Measurements from ENCODE around the gene MYOCOS. TPM values are rescaled to one million over a fixed set of nuclear protein-coding genes. Genes with fewer than 3 reads are reported as not detected.

Gene MYOCOS
- total RNA-seq, 2 experiments from 2014 or later = 0.14 TPM; not detected in 1

DNA sequence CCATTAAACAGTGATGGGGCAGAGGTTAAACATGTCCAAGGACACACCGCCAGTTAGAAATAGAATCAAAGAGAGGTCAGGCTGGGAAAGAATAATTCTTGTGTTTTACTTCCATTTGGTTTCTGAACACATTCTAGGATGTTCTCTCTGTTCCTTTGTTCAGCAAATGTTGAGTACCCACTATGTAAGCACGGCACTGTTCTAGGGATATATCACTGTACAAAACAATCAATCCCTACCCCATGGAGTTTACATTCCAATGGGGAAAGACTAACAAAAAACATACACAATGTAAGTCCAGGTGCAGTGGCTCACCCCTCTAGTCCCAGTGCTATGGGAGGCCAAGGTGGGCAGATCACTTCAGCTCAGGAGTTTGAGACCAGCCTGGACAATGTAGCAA is 6.2 kb downstream of the MYOCOS start:
- H3K27me3 ChIP-seq (ENCODE audit: control insufficient read depth in 1 of 2, insufficient read depth in 2 of 2, low read length in 2 of 2) = peaks cover 0 to 3% of the 10 kb centered on the region in 2 experiments
- DNase-seq (no peak), ATAC-seq (ENCODE audit: poor library complexity) (no peak)
- no peak overlapping the region for H3K27ac ChIP-seq (ENCODE audit: low read depth in 1 of 2, low read length in 2 of 2)
- no peaks in the 10 kb centered on the region for H3K9me3 Mint-ChIP-seq
- no peaks in the 10 kb centered on the region for H3K4me1 Mint-ChIP-seq (ENCODE audit: low read depth)
- CTCF ChIA-PET = no interaction called here
- no peaks in the 10 kb centered on the region for H3K9me3 ChIP-seq (ENCODE audit: control insufficient read depth in 1 of 2, insufficient read depth in 1 of 2, low read length in 2 of 2)
- peaks cover 20% of the 10 kb centered on the region for H3K27me3 Mint-ChIP-seq
- no peaks in the 10 kb centered on the region for H3K36me3 ChIP-seq (ENCODE audit: insufficient read depth, low read length)
- intact Hi-C loops (cut with DNase I, micrococcal nuclease) = no loop called here
- H3K36me3 Mint-ChIP-seq (ENCODE audit: low read depth) = no peaks in the 10 kb centered on the region
- no peaks in the 10 kb centered on the region for H3K4me1 ChIP-seq (ENCODE audit: insufficient read depth, low read length)
- TF ChIP-seq CTCF (IDR thresholded peaks at IDR 0.05) = no peak
- no peak overlapping the region for H3K4me3 ChIP-seq (ENCODE audit: low read length)
- H3K4me3 Mint-ChIP-seq = no peak overlapping the region
- POLR2A ChIA-PET = no interaction called here
- no peak overlapping the region for H3K27ac Mint-ChIP-seq

GRCh38 chr1:171635661-171636060 is 13.6 kb downstream of the MYOCOS start:
- no peaks in the 10 kb centered on the region for H3K36me3 Mint-ChIP-seq (ENCODE audit: low read depth)
- DNase-seq = no peak
- H3K27ac Mint-ChIP-seq = no peak overlapping the region
- Histone ChIP-seq H3K36me3 (ENCODE audit: insufficient read depth, low read length) (no peaks in the 10 kb centered on the region), H3K9me3 (ENCODE audit: control insufficient read depth in 1 of 2, insufficient read depth in 1 of 2, low read length in 2 of 2) (no peaks in the 10 kb centered on the region), H3K27ac (ENCODE audit: low read depth in 1 of 2, low read length in 2 of 2) (no peak overlapping the region), H3K4me1 (ENCODE audit: insufficient read depth, low read length) (no peaks in the 10 kb centered on the region), H3K27me3 (ENCODE audit: control insufficient read depth in 1 of 2, insufficient read depth in 2 of 2, low read length in 2 of 2) (peaks cover 0 to 6% of the 10 kb centered on the region in 2 experiments), H3K4me3 (ENCODE audit: low read length) (no peak overlapping the region)
- no peak overlapping the region for H3K4me3 Mint-ChIP-seq
- peaks cover 4% of the 10 kb centered on the region for H3K27me3 Mint-ChIP-seq
- no peaks in the 10 kb centered on the region for H3K9me3 Mint-ChIP-seq
- ChIA-PET CTCF (no interaction called here), POLR2A (no interaction called here)
- intact Hi-C loops (cut with DNase I, micrococcal nuclease) = no loop called here
- H3K4me1 Mint-ChIP-seq (ENCODE audit: low read depth) = no peaks in the 10 kb centered on the region
- no peak for TF ChIP-seq CTCF (IDR thresholded peaks at IDR 0.05)
- ATAC-seq (ENCODE audit: poor library complexity) = no peak

GRCh38 chr1:171636141-171636540 is 14.1 kb downstream of the MYOCOS start:
- DNase-seq (no peak), ATAC-seq (ENCODE audit: poor library complexity) (no peak)
- Histone ChIP-seq H3K27ac (ENCODE audit: low read depth in 1 of 2, low read length in 2 of 2) (no peak overlapping the region), H3K9me3 (ENCODE audit: control insufficient read depth in 1 of 2, insufficient read depth in 1 of 2, low read length in 2 of 2) (no peaks in the 10 kb centered on the region), H3K4me3 (ENCODE audit: low read length) (no peak overlapping the region), H3K27me3 (ENCODE audit: control insufficient read depth in 1 of 2, insufficient read depth in 2 of 2, low read length in 2 of 2) (peaks cover 0 to 6% of the 10 kb centered on the region in 2 experiments), H3K4me1 (ENCODE audit: insufficient read depth, low read length) (no peaks in the 10 kb centered on the region), H3K36me3 (ENCODE audit: insufficient read depth, low read length) (no peaks in the 10 kb centered on the region)
- Mint-ChIP-seq H3K27me3 (peaks cover 4% of the 10 kb centered on the region), H3K27ac (no peak overlapping the region), H3K9me3 (no peaks in the 10 kb centered on the region), H3K4me1 (ENCODE audit: low read depth) (no peaks in the 10 kb centered on the region), H3K36me3 (ENCODE audit: low read depth) (no peaks in the 10 kb centered on the region), H3K4me3 (no peak overlapping the region)
- ChIA-PET CTCF (no interaction called here), POLR2A (no interaction called here)
- no peak for TF ChIP-seq CTCF (IDR thresholded peaks at IDR 0.05)
- intact Hi-C loops (cut with DNase I, micrococcal nuclease) = no loop called here
